Measurements from ENCODE around the gene TMEM43. TPM values are rescaled to one million over a fixed set of nuclear protein-coding genes. Genes with fewer than 3 reads are reported as not detected.

Gene TMEM43
- total RNA-seq, 1 experiment from 2014 or later: 36.7 TPM

GRCh38 chr3:14133188-14133800 lies 8.4 kb downstream of the TMEM43 start:
- Histone ChIP-seq H2AFZ (ENCODE audit: low read length) (no peak overlapping the region), H2BK5ac (ENCODE audit: insufficient read length, low read length) (no peak overlapping the region), H3K56ac (ENCODE audit: insufficient read length, low read depth, low read length) (no peak overlapping the region), H3K14ac (ENCODE audit: insufficient read depth, low read length) (no peak overlapping the region), H4K5ac (ENCODE audit: insufficient read length, low read depth, low read length) (no peak overlapping the region), H3K79me1 (ENCODE audit: insufficient read depth, low read depth, low read length, poor library complexity, severe bottlenecking) (no peaks in the 10 kb centered on the region), H4K20me1 (ENCODE audit: control insufficient read depth, insufficient read depth, insufficient read length) (no peaks in the 10 kb centered on the region), H2BK20ac (ENCODE audit: low read depth, low read length, poor library complexity, severe bottlenecking) (no peak overlapping the region), H3K4ac (ENCODE audit: low read depth, low read length) (no peak overlapping the region), H2BK15ac (ENCODE audit: low read depth, low read length) (no peak overlapping the region), H3K9ac (ENCODE audit: extremely low read depth, insufficient read length, low read length) (no peak overlapping the region), H4K8ac (replicated peaks; ENCODE audit: insufficient read length, low read depth, low read length) (no peak overlapping the region), H3K27ac (ENCODE audit: insufficient read length, low read depth, low read length) (no peak overlapping the region), H2BK120ac (ENCODE audit: low read depth, low read length, poor library complexity, severe bottlenecking) (no peak overlapping the region), H3K9me3 (ENCODE audit: control insufficient read depth, low read depth, low read length) (no peaks in the 10 kb centered on the region), H3K18ac (ENCODE audit: insufficient read length, low read depth, low read length) (no peak overlapping the region), H3K4me1 (ENCODE audit: insufficient read depth, low read length) (no peaks in the 10 kb centered on the region), H3K4me2 (ENCODE audit: insufficient read depth, insufficient read length, low read length) (no peak overlapping the region), H3K23ac (ENCODE audit: insufficient read length, low read depth, low read length) (no peak overlapping the region), H4K91ac (ENCODE audit: insufficient read length, low read depth, low read length) (no peak overlapping the region), H2AK5ac (ENCODE audit: insufficient read length, low read length) (no peak overlapping the region), H3K27me3 (ENCODE audit: insufficient read depth, low read length) (no peaks in the 10 kb centered on the region), H3T11ph (ENCODE audit: low read length) (no peak overlapping the region), H3K23me2 (ENCODE audit: insufficient read length, low read depth, low read length, poor library complexity, severe bottlenecking) (no peaks in the 10 kb centered on the region), H3K79me2 (ENCODE audit: insufficient read depth, low read length) (no peaks in the 10 kb centered on the region), H2BK12ac (ENCODE audit: insufficient read length, low read depth, low read length) (no peak overlapping the region)
- no peaks in the 10 kb centered on the region for H3K27me3 Mint-ChIP-seq (ENCODE audit: low read depth)
- no peaks in the 10 kb centered on the region for H3K4me1 Mint-ChIP-seq
- no peak for DNase-seq
- H3K27ac Mint-ChIP-seq: peak overlapping the region in 2 of 3 experiments; percentile 20 to 34; a peak in 2 of 7 replicates
- no peak overlapping the region for H3K4me3 Mint-ChIP-seq
- TF ChIP-seq, protein P1, sequence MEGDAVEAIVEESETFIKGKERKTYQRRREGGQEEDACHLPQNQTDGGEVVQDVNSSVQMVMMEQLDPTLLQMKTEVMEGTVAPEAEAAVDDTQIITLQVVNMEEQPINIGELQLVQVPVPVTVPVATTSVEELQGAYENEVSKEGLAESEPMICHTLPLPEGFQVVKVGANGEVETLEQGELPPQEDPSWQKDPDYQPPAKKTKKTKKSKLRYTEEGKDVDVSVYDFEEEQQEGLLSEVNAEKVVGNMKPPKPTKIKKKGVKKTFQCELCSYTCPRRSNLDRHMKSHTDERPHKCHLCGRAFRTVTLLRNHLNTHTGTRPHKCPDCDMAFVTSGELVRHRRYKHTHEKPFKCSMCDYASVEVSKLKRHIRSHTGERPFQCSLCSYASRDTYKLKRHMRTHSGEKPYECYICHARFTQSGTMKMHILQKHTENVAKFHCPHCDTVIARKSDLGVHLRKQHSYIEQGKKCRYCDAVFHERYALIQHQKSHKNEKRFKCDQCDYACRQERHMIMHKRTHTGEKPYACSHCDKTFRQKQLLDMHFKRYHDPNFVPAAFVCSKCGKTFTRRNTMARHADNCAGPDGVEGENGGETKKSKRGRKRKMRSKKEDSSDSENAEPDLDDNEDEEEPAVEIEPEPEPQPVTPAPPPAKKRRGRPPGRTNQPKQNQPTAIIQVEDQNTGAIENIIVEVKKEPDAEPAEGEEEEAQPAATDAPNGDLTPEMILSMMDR (conservative IDR thresholded peaks at IDR 0.05): no peak
- no CpG with 5 or more reads among the region's 10 CpGs for WGBS (ENCODE audit: extremely low coverage, insufficient read length, low lambda C conversion rate)
- no peaks in the 10 kb centered on the region for H3K9me3 Mint-ChIP-seq
- H3K36me3 Mint-ChIP-seq (ENCODE audit: insufficient read depth in 1 of 3, low read depth in 3 of 3): peaks cover 26 to 85% (median 76%) of the 10 kb centered on the region in 3 experiments; a peak in 6 of 7 replicates
